Measurements from ENCODE around the gene COL28A1.

GRCh38 chr7:7418997-7419396 lies 116.7 kb downstream of the COL28A1 start:
- no peak for TF ChIP-seq SUZ12 (IDR thresholded peaks at IDR 0.05; ENCODE audit: extremely low read depth, insufficient read depth, insufficient read length)
- no peak for TF ChIP-seq YY1 (IDR thresholded peaks at IDR 0.05; ENCODE audit: insufficient read depth, insufficient read length)

Data from NT2/D1 (cell line).